ENCODE data around the gene FGD6. TPM values are rescaled to one million over a fixed set of nuclear protein-coding genes. Genes with fewer than 3 reads are reported as not detected.

FGD6 gene
- total RNA-seq, 4 donors from 2014 or later = 2.9 to 8.4 (median 4.4) TPM

DNA sequence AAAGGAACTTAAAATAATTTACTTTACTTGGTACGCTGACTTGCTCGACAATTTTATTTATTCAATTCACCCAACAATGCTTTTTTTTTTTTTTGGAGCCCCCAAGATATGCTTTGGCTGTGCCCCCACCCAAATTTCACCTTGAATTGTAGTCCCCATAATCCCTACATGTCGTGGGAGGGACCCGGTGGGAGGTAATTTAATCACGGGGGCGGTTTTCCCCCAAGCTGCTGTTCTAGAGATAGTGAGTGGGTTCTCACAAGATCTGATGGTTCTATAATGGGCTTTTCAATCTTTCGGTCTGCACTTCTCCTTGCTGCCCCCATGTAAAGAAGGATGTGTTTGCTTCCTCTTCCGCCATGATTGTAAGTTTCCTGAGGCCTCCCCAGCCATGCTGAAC, 10.4 kb downstream of the FGD6 start:
- intact Hi-C loops (cut with DNase I; ENCODE audit: low total_unique reads) = no loop called here
- no peak overlapping the region for H3K4me3 ChIP-seq
- H3K4me1 ChIP-seq = peaks cover 7 to 21% of the 10 kb centered on the region in 2 donors

DNA sequence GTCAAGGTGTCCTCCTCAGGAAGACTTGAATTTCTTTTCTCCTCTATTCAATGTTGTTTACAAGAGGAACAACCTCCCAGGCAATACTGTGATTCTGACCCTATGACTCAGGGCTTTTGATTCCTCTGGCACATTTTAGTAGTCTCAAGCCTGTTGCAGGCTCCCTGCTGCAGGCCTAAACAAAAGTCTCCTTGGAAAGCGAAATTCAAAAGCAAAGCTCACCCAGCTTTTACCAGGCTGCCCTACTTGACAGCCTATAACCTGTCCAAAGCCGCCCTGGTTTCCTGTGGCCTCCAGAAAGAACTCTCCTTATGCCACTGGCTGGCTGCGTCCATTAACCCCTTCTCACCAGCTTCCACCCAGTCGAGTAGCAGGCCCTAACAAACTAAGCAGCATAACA, 11.6 kb downstream of the FGD6 start:
- DNase-seq (no peak), ATAC-seq (peak; percentile 69 to 89)
- intact Hi-C loops (cut with DNase I; ENCODE audit: low total_unique reads) = no loop called here
- no peaks in the 10 kb centered on the region for H3K9me3 ChIP-seq
- in situ Hi-C loops (cut with MboI; ENCODE audit: low sequenced_read_pairs in 4 of 4) = no loop called here
- no peaks in the 10 kb centered on the region for H3K36me3 ChIP-seq
- H3K4me3 ChIP-seq = no peak overlapping the region
- TF ChIP-seq, protein P1, sequence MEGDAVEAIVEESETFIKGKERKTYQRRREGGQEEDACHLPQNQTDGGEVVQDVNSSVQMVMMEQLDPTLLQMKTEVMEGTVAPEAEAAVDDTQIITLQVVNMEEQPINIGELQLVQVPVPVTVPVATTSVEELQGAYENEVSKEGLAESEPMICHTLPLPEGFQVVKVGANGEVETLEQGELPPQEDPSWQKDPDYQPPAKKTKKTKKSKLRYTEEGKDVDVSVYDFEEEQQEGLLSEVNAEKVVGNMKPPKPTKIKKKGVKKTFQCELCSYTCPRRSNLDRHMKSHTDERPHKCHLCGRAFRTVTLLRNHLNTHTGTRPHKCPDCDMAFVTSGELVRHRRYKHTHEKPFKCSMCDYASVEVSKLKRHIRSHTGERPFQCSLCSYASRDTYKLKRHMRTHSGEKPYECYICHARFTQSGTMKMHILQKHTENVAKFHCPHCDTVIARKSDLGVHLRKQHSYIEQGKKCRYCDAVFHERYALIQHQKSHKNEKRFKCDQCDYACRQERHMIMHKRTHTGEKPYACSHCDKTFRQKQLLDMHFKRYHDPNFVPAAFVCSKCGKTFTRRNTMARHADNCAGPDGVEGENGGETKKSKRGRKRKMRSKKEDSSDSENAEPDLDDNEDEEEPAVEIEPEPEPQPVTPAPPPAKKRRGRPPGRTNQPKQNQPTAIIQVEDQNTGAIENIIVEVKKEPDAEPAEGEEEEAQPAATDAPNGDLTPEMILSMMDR (IDR thresholded peaks at IDR 0.05 in 4 of 5, conservative IDR thresholded peaks at IDR 0.05 in 1 of 5) = no peak
- H3K27ac ChIP-seq = peak overlapping the region; percentile 58 to 70 (median 62)
- peaks cover 10 to 22% of the 10 kb centered on the region in 2 donors for H3K4me1 ChIP-seq
- H3K27me3 ChIP-seq = no peaks in the 10 kb centered on the region

More for the DNA sequence above, 10.4 kb downstream of the FGD6 start:
- in situ Hi-C loops (cut with MboI; ENCODE audit: low sequenced_read_pairs in 4 of 4) = no loop called here
- no peak overlapping the region for H3K27ac ChIP-seq
- ATAC-seq = no peak
- no peak for DNase-seq
- no peaks in the 10 kb centered on the region for H3K36me3 ChIP-seq
- no peaks in the 10 kb centered on the region for H3K27me3 ChIP-seq
- no peak for TF ChIP-seq POLR2A (IDR thresholded peaks at IDR 0.05)
- TF ChIP-seq, protein P1 (IDR thresholded peaks at IDR 0.05 in 4 of 5, conservative IDR thresholded peaks at IDR 0.05 in 1 of 5) = no peak
- H3K9me3 ChIP-seq = no peaks in the 10 kb centered on the region

DNA sequence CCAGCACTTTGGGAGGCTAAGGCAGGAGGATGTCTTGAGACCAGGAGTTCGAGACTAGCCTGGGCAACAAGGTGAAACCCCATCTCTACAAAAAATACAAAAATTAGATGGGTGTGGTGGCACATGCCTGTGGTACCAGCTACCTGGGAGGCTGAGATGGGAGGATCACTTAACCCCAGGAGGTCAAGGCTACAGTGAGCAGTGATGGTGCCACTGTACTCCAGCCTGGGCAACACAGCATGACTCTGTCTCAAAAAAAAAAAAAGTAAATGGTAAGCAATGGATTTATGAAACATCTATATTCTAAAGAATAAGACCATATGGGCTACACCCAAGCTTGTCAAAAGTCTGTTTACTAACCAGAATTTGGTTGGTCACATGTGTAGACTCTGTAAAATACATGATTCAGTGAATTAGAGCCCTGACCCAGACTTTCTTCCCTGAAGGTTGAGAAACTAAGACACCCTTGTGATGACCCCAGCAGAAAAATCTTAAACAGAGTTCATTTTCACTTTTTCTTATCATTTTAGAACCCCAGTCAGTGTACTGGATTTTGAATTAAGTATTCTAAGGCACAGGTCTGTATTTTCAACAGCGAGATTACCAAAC, 12.1 kb downstream of the FGD6 start:
- Histone ChIP-seq H3K27me3 (no peaks in the 10 kb centered on the region), H3K27ac (peak overlapping the region; percentile 58 to 70 (median 62)), H3K4me1 (peaks cover 15 to 26% of the 10 kb centered on the region in 2 donors), H3K4me3 (no peak overlapping the region), H3K9me3 (no peaks in the 10 kb centered on the region), H3K36me3 (no peaks in the 10 kb centered on the region)
- in situ Hi-C loops (cut with MboI; ENCODE audit: low sequenced_read_pairs in 4 of 4) = no loop called here
- intact Hi-C loops (cut with DNase I; ENCODE audit: low total_unique reads) = no loop called here
- TF ChIP-seq, protein P1 (IDR thresholded peaks at IDR 0.05 in 4 of 5, conservative IDR thresholded peaks at IDR 0.05 in 1 of 5) = no peak
- no peak for TF ChIP-seq POLR2A (IDR thresholded peaks at IDR 0.05)
- DNase-seq = no peak
- peak in 1 of 2 donors; percentile 9 for ATAC-seq

DNA sequence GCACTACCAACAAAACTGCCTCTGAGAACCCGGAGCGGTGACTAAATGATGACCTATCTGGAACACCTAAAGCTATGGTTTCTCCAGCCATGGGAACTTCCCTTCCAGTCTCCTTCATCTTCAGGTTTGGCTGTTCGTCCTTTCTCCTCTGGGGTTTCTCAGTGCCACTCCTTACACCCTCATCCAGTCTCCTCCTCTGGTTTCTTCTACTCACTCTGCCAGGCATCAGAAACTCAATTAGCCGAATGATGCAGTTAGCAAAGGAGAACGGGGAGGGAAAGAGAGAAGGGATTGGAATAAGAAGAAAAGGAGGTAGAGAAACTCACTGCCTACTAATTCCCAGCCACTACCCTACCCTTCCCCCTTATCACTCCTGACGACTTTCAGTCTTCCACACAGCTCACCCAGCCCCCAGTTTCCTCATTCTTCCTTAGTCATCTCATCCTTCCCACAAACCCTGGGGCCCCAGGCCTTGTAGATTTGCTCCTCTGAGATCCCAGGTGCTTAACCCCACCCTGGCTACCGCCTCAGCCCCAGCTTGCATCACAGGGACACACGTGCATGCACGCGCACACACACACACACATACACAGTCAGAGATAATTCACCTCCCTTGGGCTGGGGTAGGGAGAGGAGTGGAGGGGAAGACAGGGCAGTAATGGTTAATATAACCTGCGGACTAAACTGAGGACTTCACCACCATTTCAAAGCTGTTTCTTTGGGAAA, 13.0 kb downstream of the FGD6 start:
- DNase-seq = no peak
- in situ Hi-C loops (cut with MboI; ENCODE audit: low sequenced_read_pairs in 4 of 4) = no loop called here
- H3K4me1 ChIP-seq = peaks cover 16 to 26% of the 10 kb centered on the region in 2 donors

More for the DNA sequence above, 13.0 kb downstream of the FGD6 start:
- H3K4me3 ChIP-seq = no peak overlapping the region
- no peak for ATAC-seq
- H3K27me3 ChIP-seq = no peaks in the 10 kb centered on the region
- H3K9me3 ChIP-seq = no peaks in the 10 kb centered on the region
- intact Hi-C loops (cut with DNase I; ENCODE audit: low total_unique reads) = no loop called here
- no peaks in the 10 kb centered on the region for H3K36me3 ChIP-seq
- H3K27ac ChIP-seq = no peak overlapping the region
- TF ChIP-seq POLR2A (IDR thresholded peaks at IDR 0.05) = no peak
- TF ChIP-seq, protein P1 (IDR thresholded peaks at IDR 0.05 in 4 of 5, conservative IDR thresholded peaks at IDR 0.05 in 1 of 5) = no peak

All from gastrocnemius medialis (tissue), 4 donors.